Measurements from ENCODE around the gene TPCN2. TPM values are rescaled to one million over a fixed set of nuclear protein-coding genes. Genes with fewer than 3 reads are reported as not detected.

The TPCN2 gene
- total RNA-seq, 2 donors from 2014 or later, result 4.2 to 5.3 TPM

GRCh38 chr11:69027704-69028372, 20.9 kb upstream of the TPCN2 start:
- no peak overlapping the region for H3K27ac ChIP-seq
- H3K9me3 ChIP-seq, result no peaks in the 10 kb centered on the region
- H3K4me3 ChIP-seq, result no peak overlapping the region
- no peak for TF ChIP-seq CTCF (IDR thresholded peaks at IDR 0.05)
- no peak for DNase-seq (ENCODE audit: low spot score)
- H3K4me1 ChIP-seq, result no peaks in the 10 kb centered on the region
- no peaks in the 10 kb centered on the region for H3K36me3 ChIP-seq
- H3K27me3 ChIP-seq, result no peaks in the 10 kb centered on the region

GRCh38 chr11:69030301-69030700, 18.4 kb upstream of the TPCN2 start:
- H3K9me3 ChIP-seq, result no peaks in the 10 kb centered on the region
- H3K27ac ChIP-seq, result no peak overlapping the region
- H3K4me3 ChIP-seq, result no peak overlapping the region
- H3K4me1 ChIP-seq, result no peaks in the 10 kb centered on the region
- H3K36me3 ChIP-seq, result no peaks in the 10 kb centered on the region
- TF ChIP-seq CTCF (IDR thresholded peaks at IDR 0.05), result no peak
- DNase-seq (ENCODE audit: low spot score), result no peak
- no peaks in the 10 kb centered on the region for H3K27me3 ChIP-seq

GRCh38 chr11:69032833-69033232, 15.9 kb upstream of the TPCN2 start:
- no peaks in the 10 kb centered on the region for H3K27me3 ChIP-seq
- no peak for DNase-seq (ENCODE audit: low spot score)
- TF ChIP-seq CTCF (IDR thresholded peaks at IDR 0.05), result no peak
- H3K9me3 ChIP-seq, result no peaks in the 10 kb centered on the region
- H3K36me3 ChIP-seq, result no peaks in the 10 kb centered on the region
- no peak overlapping the region for H3K27ac ChIP-seq
- H3K4me1 ChIP-seq, result peaks cover 0 to 6% of the 10 kb centered on the region in 2 donors
- H3K4me3 ChIP-seq, result no peak overlapping the region

- Histone ChIP-seq H3K27me3 (no peaks in the 10 kb centered on the region), H3K36me3 (no peaks in the 10 kb centered on the region), H3K27ac (no peak overlapping the region), H3K9me3 (no peaks in the 10 kb centered on the region), H3K4me1 (peaks cover 0 to 6% of the 10 kb centered on the region in 2 donors), H3K4me3 (no peak overlapping the region)
- no peak for TF ChIP-seq CTCF (IDR thresholded peaks at IDR 0.05)
- no peak for DNase-seq (ENCODE audit: low spot score)
These were observed 15.3 kb upstream of the TPCN2 start for GRCh38 chr11:69033431-69033830.

GRCh38 chr11:69034123-69034867, 14.4 kb upstream of the TPCN2 start:
- H3K36me3 ChIP-seq, result no peaks in the 10 kb centered on the region

More at GRCh38 chr11:69034123-69034867, 14.4 kb upstream of the TPCN2 start:
- Histone ChIP-seq H3K27ac (peak overlapping the region; percentile 44 to 62), H3K27me3 (no peaks in the 10 kb centered on the region), H3K4me3 (no peak overlapping the region), H3K9me3 (no peaks in the 10 kb centered on the region), H3K4me1 (peaks cover 0 to 6% of the 10 kb centered on the region in 2 donors)
- DNase-seq (ENCODE audit: low spot score), result no peak
- TF ChIP-seq CTCF (IDR thresholded peaks at IDR 0.05), result no peak
